NCI-H1417 treated with DMSO at 0.1 percent for 48 hours (cell line): ENCODE measurements around the gene ZFP36L1.

Experiments used
- DNase-seq: peaks from one replicate; lab custom pipeline; 2025; lab: John Stamatoyannopoulos, UW

The ZFP36L1 gene, protein sequence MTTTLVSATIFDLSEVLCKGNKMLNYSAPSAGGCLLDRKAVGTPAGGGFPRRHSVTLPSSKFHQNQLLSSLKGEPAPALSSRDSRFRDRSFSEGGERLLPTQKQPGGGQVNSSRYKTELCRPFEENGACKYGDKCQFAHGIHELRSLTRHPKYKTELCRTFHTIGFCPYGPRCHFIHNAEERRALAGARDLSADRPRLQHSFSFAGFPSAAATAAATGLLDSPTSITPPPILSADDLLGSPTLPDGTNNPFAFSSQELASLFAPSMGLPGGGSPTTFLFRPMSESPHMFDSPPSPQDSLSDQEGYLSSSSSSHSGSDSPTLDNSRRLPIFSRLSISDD

DNA sequence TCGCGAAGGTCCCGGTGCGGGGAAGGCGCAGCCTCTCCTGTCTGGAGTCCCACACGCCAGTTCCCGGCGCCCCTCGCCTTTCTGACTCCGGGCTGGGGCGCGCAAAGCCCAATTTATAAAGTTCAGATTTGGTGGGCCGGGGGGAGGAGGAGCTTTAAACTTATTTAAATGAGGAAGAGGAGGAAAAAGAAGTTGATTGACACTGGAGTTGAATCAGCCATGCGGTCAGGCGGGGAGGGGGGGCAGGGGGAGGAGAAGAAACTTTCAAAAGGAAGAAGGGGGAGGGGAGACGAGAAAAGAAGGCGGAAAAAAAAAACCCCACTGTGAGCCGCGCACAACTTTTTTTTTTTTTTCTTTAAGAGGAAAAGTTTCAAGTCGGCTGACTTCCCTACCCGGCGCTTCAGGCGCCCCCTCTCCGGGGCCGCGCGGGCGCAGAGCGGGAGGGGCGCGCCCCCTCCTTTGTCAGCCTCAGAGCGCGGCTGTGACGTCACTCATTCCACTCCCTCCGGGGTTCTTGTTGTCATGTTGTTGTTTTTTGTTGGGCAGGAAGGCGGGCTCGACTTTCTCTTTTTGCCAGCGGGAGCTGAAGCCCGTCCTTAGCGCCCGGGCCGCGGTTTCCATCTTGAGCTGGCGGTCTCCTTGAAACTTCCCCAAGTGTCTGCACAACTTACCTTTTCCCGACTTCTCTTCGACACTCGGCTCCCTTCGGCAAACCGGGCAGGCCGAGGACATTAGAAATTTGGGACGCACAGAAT, at the start of gene ZFP36L1:
ZFP36L1 (minus strand) TSS at position 89 of the 755 bp plus-strand sequence. CDS start 129 bp downstream, outside the sequence.
- no peak for DNase-seq

DNA sequence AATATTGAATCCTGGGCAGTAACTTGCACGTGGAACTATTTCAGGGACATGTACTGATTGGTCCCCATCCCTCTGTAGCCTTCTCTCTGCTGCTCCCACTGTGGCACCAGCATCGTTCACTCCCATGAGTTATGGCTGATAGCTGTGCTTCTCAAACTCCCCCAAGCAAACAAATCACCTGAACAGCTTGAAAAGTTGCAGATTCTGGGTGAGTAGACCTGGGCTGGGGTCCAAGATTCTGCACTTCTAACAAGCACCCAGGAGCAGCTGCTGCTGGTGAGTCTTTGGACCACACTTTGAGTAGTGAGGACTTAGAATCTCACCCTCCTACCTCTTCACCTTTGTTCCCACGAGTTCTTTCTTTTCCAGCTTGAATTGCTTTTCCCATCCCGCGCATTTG, 49.4 kb upstream of the ZFP36L1 start:
- DNase-seq = no peak

DNA sequence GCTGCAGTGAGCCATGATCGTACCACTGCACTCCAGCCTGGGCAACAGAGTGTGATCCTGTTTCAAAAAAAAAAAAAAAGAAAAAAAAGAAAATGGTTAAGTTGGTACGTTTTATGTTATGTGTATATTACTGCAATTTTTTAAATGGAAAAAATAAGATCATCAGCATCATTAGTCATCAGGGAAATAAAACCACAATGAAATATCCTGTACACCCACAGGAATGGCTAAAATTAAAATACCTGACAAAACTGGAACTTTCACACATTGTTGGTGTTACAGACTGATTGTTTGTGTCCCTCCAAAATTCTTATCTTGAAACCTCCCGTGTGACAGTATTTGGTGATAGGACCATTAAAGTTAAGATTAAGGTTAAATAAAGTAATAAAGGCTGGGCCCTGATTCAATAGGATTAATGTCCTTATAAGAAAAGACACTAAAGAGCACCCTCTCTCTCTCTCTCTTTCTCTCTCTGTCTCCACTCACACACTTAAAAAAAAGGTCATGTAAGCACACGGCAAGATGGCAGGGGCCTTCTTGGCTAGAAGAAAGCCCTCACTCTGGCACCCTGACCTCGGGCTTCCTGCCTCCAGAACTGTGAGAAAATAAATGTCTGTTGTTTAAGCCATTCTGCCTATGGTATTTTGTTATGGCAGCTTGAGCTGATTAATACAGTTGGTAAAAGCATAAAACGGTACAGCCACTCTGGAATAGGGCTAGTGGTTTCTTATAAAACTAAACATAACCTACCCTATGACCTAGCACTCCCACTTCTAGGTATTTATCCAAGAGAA, 48.3 kb upstream of the ZFP36L1 start:
- DNase-seq = no peak

DNA sequence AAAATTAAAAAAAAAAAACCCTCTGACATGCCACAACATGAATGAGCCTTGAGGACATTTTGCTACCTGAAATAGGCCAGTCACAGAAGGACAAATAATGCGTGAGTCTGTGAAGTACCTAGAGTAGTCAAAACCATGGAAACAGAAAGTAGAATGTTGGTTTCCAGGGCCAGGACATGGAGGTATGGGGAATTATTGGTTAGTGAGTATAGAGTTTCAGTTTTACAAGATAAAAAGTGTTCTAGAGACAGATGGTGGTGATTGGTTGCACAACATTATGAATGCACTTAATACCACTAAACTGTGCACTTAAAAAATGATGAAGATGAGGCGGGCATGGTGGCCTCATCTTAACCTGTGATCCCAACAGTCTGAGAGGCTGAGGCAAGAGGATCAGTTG, 47.6 kb upstream of the ZFP36L1 start:
- DNase-seq = no peak

DNA sequence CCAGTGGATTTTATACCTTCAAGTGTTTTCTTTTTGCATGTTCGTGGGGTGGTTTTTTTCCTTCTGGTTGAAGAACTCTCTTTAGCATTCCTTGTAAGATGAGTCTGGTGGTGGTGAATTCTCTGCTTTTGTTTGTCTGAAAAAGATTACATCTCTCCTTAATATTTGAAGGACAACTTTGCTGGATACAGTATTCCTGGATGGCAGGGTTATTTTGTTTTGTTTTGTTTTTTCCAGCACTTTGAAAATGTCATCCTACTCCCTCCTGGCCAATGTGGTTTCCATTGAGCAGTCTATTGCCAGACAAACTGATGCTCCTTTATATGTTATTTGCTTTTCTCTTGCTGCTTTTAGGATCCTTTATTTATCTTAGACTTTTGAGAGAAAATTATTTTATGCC, 43.2 kb upstream of the ZFP36L1 start:
- DNase-seq = no peak

DNA sequence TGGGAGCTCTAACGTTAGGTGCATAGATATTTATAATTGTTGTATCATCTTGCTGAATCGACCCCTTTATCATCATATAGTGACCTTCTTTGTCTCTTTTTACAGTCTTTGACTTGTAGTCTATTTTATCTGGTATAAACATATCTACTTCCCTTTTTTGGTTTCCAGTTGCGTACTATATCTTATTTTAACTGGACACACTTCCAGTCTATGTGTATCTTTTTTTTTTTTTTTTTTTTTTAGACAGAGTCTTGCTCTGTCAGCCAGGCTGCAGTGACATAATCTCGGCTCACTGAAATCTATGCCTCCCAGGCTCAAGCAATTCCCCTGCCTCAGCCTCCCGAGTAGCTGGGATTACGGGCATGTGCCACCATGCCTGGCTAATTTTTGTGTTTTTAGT, 41.9 kb upstream of the ZFP36L1 start:
- no peak for DNase-seq

DNA sequence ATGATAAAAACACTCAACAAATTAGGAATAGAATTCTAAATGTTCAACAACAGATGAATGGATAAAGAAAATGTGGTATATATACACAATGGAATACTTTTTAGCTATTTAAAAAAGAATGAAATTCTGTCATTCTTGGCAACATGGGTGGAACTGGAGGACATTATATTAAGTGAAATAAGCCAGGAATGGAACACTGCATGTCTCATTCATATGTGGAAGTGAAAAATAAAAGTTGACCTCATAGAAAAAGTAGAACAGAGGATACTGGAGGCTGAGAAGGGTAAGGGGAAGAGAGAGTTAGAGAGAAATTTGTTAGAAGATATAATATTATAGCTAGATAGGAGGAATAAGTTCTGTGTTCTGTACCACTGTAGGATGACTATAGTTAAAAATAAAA, 35.8 kb upstream of the ZFP36L1 start:
- no peak for DNase-seq

DNA sequence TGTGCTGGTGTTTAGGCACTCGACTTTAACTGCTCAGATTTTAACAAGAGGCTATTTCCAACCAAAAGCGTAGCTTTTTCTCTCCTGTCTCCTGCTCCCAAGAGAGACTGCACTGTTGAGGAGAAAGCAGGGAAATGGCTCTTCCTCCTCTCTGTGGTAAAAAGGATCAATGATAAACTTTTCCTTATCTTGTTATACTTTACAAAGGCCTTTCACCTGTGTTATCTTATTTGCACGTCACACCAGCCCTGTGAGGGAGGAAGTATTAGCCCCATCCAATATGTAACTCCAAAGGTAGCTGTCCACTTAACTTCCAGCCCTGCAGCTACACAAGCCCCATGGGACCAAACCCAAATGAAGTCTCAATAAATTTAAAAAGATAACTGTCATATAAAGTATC, 32.9 kb upstream of the ZFP36L1 start:
- no peak for DNase-seq

DNA sequence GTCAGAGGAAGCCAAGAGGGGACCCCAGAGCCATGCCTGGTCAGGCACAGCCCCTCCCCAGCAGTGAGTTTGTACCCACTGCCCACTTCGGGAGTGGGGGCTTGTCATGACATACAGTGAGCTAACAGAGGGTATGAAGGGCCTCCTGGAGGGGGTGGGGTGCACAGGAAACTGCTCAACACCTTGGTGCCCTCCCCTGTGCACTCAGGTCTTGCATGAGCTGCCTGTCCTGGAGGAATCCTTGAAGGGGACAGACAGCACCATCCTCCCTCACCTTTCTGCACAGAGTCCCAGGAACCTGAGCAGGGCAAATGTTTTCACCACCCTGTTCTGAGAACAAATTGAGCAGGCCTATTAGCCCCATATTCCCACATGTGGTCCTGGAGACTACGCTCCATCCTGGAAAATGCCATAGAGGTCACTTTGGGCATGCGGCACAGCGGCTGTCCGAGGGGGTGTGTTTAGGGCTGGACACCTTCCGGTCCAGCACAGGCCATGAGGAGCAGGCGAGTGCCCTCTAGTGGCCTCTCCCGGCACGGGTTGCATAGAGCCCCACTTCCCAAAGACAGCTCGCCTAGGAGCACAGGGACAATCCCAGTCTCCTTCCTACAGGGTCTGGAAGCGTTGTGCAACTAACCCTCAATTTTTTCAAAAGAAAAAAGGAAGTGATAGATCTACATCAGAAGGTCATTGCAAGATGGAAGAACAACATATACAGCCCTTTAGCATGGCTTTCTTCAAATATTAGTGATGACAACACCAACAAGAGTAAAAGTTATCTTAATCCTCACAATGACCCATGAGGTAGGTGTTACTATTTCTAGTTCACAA, 31.9 kb upstream of the ZFP36L1 start:
- no peak for DNase-seq

DNA sequence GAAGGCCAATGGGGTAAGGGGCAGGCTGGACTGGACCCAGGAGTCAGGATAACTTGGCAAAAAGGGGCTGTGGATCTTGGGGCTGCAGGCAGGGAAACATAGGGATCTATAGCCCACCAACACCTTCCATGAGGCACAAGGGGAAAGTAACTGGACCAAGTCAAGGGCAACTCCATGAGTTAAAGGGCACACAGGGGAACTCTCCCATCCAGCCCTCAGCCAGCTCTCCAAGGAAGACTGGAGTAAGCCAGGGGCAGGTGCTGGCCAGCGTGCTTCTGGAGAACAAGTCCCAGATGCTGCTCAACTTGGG, 31.3 kb upstream of the ZFP36L1 start:
- no peak for DNase-seq

DNA sequence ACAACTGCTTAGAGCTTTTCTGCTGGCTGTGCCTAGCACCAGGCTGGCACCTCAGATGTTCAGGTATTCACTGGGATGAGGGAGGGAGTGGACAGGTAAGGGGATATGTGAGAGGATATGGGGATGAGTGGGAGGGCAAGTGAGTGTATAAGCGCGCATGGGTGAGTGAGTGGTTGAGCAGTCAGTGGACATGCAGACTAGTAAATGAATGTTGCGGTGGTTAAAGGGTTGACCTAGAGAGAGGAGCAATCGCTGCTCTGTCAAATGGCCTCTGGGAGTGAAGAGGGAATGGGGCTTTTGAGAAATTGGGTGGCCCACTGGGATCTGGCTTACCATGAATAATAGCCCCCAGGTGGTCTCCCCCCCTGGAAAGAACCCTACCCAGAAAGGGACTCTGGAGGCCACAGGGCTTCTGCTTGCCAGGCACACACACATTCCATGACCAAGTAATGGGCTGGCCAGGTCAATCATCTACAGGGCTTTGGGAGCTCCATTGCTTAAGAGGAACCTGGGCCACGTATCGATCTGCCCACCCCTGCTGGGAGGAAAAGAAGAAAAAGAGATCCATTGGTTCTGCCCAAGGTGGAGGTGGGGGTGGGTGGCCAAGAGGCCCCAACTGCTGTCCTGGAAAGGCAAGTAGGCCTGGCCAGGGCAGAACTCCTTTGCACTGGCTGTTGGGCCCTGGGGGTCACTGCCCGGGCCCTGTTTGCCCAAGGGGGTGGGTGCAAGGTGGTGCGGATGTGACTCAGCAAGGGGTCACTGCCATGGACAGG, 30.8 kb upstream of the ZFP36L1 start:
- DNase-seq = no peak

DNA sequence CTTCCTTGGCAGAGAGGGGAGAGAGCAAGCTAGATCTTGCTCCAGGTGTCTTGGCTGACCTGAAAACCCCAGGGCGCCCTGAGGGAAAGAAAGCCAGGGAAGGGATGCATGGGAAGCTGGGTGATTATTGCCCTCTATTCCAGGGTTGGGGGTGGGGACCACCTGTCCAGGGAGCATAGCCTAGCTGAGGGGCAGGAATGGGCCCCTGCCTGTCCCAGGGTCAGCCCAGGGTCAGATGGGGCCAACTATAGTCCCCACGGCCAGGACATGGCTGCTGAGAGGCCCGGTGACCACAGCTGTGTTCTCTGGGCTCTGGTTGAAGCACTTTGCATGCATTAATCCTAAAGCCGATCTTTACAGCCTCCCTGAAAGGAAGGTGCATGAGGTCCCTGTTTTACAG, 30.1 kb upstream of the ZFP36L1 start:
- no peak for DNase-seq

DNA sequence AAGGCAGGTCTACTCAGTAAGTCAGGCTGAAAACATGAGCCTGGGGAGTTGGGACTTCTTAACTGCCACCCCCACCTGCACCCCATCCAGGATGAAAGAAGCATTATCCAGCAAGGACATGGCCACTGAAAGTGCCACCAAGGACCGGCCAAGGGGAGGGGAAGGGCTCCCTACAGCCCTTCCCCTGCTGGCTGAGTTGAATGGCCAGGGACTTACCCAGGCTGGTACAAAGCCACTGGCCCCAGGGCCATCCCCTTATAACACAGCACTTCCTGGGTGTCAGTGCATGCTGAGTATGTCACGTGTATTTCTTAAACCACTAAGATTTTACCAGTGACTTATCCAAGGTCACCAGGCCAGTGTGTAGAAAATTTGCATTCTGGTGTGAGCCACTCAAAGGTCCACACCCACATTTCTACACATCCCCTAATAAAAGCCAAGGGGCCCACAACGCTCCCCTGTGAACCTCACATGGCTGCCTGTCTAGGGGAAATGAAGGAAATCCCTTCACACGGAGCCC, 29.3 kb upstream of the ZFP36L1 start:
- no peak for DNase-seq

DNA sequence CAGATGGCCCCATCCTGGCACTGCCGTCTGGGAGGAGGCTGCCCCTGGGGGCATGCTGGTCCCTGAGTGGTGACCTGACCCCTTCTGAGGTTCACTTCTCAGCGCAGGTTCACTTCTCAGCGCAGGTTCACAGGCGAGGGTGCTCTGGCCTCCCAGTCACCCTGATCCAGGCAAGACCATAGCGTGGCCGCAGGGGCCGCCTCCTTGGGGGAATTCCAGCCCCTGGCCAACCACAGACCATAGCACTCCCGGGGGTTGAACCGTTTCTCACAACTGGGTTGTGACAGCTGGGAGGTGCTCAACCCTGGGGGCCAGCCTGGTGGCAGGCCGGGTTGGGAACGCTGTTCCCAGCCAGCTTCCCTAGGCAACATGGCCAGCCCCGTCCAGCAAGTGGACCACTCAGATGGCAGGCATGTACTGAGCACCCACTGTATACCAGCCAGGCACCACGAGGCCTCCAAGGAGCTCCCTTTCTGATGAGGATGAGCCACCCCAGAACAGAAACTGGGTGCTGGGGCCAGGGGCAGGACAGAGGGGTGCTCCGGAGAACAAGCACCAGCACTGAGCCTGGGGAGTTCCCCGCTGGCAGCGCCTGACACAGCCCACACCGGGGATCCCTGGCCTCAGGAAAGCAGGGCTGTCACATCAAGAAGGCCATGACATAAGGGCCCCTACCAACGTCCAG, 28.3 kb upstream of the ZFP36L1 start:
- no peak for DNase-seq

DNA sequence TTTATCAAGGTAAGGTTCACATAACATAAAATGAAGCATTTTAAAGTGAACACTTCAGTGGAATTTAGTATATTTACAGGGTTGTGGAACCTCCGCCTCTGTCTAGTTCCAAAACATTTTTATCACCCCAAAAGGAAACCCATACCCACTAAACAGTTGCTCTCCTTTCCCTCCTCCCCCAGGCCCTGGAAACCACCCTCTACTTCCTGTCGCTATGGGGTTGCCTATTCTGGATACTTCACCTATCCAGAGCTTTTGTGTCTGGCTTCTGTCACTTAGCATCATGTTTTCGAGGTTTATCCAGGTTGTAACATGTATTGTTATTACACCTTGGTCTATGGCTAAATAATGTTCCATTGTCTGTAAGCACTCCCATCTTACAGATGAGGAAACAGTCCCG, 27.7 kb upstream of the ZFP36L1 start:
- no peak for DNase-seq

DNA sequence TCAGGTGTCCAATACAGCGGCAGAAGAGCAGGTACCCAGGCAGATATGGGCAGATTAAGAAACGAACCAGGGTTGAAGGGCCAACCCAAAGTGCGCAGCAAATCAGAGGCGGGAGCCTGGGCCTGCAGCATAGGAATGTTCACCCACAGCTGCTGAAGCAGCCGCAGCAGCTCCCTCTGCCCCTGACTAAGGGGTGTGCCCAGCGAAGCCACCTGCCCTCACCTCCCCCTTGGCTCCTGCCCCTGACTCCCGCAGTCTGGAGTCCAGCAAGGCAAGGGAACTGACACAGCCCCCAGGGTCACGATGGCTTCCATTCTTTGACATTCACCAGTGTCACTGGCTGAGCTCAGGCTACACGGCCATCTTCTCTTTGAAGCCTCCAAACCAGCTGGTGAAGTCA, 27.3 kb upstream of the ZFP36L1 start:
- no peak for DNase-seq

DNA sequence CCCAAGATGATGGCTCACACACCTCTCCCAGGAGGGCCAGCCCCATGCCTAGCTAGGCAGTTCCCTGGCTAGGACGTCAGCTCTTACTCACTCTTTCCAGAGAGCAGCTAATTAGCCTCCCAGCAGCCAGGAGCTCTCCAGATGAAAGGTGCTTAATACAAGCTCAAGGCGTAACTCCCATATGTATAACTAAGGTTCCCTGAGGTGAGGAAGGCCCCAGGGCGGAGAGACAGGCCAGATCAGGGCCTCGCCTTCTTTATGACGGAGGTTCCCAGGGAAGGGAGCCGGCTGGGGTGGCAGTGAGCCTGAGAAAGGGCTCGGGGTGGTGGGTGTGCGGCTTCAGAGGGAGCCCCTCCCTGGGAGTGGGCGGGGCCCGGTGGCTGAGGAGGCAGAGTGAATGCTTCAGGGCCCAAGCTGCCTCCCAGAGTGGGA, 26.4 kb upstream of the ZFP36L1 start:
- DNase-seq = no peak

DNA sequence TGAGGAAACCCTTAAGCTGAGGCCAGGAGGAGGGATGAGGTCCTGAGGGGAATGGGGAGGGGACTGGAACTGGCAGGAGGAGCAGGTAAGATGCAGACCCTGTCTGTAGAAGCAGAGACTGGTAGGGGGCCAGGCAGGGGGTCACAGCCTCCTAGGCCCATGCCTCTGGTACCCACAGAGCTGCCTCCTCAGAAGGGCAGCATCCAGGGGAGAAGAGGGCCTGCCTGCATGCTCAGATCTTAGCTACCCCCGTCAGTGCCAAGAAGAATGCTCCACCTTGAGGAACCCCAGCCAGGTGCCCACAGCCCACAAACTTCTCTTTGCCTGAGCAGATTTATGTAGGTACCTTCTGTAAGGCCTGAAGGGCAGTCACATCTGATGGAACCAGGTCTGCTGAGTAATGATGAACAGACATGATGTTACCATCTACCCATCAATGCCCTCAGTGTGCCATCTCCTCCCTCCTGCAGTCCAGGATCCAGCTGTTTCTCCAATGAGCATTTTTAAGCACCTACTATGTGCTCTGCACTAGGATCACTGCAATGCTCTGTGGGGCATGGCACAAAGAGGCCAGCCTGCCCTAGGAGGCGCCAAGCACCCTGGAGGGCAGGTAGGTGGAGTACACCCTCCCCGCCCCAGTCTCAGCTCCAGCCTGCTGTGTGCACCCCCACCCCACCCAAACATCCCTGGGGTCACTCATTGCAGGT, 24.8 kb upstream of the ZFP36L1 start:
- DNase-seq = no peak

DNA sequence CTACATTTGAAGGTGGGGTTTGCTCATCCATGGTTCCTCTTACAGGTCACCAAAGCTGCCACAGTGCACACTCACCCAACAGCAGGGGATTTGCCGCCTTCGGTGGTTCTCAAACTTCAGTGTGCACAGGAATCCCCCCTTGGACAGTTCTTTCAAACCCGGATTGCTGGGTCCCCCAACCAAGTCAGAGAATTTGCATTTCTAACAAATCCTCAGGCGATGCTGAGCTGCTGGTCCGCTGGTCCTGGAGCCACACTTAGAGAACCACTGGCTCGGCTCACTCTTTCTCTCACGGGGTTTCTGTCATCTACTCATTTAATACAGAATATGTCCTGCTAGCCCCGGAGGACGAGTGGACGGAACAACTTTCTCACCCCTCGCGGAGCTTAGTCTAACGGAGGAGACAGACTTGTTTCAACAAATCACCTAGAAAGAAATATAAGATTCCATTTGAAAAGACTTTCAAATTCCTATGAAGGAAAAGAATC, 24.1 kb upstream of the ZFP36L1 start:
- DNase-seq = no peak
